ENCODE results near the gene DAPK1.

DAPK1 gene

DNA sequence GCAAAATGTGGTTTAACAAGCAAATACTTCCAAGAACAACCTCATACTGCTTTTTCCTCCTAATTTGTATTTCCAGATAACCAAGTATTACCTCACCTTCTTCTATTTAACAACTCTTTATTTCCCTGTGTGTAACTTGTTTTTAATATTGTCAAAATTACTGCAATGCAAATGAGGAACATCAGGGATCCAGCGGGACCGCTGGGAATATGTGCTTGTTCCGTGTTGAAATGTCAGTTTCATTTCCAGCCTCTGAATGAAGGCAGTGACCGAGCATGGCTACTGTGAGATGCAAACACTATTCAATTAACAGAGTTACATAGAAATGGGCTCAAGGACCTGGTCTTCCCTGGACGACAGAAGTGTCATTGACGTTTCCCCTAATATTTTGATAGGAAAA is 117.5 kb downstream of the DAPK1 start:
- DNase-seq (ENCODE audit: low spot score) = no peak

DNA sequence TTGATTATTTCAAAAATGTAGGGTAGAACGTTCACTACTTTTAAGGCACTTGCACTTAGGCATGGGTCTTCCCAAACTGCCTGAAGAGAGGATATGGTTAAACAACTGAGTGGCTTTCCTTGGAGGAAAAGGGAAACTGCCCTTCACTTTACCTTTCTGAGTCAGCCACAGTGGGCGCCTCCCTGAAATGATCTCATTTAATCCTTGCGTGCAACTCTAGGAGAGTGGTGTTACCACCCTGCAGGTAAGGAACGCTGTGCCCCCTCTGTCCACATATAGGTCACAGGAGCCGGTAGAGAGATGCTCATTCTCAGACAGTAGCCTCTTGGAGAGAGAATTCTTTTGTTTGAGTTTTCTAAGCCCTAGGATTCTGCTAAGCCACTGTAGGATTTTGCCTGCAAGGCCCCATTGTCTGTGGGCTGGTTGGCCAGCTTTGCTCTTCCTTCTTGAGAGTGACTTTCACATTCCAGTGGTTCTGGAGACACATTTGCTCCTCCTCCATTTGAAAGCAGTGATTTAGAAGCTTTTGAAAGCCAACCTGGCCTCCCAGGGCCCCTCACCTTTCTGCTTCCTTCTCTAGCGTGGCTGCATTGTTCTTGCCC is 118.0 kb downstream of the DAPK1 start:
- DNase-seq (ENCODE audit: low spot score) = no peak

DNA sequence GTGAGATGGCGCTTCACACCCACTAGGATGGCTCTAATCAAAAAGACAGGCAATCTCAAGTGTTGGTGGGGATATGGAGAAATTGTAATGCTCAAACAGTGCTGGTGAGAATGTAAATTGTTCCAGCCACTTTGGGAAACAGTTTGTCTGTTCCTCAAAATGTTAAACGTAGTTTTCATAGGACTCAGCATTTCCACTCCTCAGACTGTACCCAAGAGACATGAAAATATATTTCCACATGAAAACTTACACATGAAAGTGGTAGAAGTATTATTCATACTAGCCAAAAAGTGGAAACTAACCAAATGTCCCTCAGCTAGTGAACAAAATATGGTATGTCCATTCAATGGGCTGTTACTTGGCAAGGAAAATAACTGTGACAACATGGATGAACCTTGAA is 120.6 kb downstream of the DAPK1 start:
- DNase-seq (ENCODE audit: low spot score) = no peak

DNA sequence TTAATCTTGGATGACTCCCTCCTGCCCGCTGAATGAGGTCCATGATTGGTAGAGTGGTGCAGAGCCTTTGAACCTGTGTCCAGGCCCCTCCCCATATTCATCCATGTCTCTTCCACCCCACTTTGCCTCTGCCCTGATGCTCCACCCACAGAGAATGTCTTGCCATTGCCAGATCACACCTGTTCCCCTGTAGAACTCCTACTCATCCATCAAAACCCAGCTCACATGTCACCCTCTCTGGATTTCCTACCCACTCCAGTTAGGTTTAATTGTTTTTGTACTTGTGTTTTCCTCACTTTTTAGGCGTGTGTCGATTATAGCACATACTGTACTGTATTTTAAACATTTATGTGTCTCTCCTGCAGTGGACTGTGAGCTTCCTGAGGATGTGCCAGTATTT is 121.3 kb downstream of the DAPK1 start:
- DNase-seq (ENCODE audit: low spot score) = no peak

DNA sequence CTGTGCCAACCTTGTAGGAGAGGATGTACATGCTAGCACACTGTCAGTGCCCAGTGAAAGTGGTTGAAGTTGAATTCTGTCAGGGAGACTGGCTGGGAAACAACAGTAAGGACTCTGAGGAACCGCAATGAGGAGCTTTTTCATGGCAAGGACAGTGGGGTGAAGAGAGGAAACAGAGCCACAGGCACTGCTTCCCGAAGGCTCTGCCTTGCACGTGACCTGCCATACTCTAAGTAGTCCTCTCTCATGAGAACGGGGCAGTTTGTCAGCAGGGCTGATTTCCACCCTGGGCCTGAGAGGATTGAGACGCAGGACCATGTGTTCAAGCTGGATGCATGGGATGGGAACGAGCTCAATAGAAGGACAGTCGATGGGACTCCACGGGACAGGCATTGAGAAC is 121.7 kb downstream of the DAPK1 start:
- DNase-seq (ENCODE audit: low spot score) = no peak

DNA sequence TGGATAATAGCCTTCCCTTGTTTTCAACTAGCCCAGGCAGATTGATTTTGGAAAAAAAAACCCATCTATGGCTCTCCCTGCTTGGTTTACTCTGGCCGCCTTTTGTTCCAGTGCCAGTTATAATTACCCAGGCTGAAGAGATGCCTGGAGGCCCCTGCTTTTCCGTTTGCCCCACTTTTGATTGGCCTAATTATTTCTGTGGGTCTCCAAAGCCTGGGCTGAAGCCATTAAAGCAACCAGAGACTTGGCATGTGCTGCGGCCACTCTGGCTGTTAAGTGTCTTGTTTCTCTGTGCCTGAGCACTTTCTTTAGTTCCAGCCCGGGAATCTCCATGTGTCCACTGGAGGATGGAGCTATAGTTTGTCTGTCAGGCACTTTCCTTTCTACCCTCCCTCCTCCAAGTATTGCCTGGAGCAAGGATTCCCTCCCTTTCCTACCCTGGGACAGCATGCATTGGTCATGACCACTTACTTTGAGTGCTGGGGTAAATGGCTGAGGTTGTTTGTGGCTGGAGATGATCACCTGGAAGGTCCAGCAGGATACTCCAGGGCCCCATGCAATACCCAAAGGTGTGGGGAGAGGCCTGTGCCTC is 123.2 kb downstream of the DAPK1 start:
- DNase-seq (ENCODE audit: low spot score) = no peak

DNA sequence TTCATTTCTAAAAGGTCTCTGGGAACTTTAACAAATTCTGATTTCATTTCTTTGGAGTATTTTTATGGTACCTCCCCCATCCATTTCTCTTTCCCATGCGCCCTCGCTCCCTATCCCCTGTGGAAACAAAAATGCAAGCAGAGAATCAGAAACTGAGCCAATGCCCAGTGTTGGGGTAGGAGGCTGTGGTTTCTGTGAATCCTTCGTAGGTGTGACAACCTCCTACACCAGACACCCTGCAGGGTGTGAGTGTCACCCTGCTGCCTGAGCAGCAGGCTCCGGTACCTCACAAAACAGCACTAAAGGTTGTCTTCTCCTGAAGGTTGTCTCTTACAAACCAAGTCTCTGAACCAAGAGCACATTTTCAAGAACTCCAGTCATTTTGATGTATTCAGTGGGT is 124.4 kb downstream of the DAPK1 start:
- no peak for DNase-seq (ENCODE audit: low spot score)

DNA sequence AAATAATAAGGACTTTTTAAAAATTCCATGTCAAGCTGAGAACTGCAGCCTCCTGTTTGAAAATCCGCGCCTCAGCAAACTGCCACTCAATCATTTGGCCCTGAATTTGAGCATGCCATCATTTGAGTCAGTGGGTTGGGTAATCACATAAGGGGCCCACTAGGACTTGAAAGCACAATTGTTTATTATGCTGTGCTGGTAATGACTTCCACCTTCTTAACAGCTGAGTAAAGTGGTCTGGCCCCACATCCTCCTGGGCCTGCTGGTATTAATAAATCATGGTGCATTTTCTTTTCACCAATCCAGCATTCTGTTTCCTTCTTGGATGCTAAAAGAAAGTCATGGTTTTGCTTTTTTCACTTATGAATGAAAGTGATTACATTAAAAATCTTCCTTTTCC is 125.3 kb downstream of the DAPK1 start:
- no peak for DNase-seq (ENCODE audit: low spot score)

DNA sequence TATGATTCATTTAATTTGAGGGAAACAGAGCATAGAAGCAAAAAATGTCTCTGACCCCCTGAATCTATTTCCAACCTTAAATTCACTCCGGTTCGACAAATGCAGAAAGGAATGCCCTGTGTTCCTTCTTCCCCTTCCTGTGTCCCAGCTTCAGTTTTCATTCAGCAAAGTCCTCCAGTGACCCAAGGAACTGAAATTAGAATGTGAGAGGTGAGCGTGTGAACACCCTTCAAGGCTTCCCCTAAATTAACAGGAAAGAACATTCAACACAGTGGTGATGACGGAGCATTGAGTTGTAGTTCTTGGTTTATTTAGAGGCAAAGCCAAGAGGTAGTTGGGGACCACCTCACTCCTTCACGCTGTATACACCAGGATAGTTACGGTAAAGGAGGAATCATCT is 130.7 kb downstream of the DAPK1 start:
- no peak for DNase-seq (ENCODE audit: low spot score)

DNA sequence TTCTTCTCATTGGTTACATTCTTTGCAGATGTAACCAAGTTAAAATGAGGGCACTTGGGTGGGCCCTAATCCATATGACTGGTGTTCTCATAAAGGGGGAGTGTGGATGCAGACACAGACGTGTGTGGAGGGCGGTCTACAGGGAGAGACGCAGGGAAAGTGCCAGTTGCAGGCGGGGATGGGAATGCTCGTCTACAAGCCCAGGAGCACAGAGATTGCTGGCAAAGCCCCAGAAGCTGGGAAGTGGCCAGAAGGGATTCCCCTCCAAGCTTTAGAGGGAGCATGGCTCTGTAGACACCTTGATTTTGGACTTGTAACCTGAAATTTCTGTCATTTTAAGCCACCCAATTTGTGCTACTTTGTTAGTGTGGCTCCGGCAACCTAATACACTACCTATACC is 131.4 kb downstream of the DAPK1 start:
- DNase-seq (ENCODE audit: low spot score) = no peak

DNA sequence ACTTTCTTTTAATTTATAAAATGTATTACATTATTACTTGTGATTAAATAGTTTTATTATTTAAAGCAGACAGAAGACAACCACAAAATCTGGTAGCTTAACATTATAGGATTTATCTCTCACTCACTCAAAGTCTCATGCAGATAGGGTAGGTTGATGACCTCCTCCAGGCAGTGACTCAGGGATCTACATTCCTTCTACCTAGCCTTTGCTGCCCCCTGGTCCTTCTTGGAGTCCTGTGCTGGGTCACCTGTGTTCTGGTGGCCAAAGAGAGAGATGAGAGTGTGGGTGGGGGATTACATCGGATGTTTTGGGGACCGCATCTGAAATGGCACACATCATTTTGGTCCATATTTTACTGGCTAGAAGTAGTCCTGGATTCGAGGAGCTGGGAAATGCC is 132.6 kb downstream of the DAPK1 start:
- no peak for DNase-seq (ENCODE audit: low spot score)

DNA sequence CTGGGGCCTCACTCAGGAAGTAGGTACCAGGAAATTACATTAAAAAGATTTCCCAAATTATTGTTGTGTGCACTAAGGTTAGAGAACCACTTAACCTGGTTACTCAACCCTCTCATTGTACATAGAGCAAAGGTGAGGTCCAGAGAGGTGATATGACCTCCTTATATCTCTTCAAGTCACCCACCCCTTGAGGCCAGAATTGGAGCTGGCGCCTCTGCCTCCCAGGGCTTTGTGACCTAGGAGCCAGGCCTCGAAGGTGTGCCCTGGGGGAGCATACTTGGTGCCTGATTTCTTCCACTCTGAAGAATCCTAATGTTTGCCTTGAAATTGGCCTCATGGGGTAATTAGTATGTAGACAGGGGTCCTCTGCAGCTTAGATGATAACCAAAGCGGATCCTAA is 133.2 kb downstream of the DAPK1 start:
- no peak for DNase-seq (ENCODE audit: low spot score)

DNA sequence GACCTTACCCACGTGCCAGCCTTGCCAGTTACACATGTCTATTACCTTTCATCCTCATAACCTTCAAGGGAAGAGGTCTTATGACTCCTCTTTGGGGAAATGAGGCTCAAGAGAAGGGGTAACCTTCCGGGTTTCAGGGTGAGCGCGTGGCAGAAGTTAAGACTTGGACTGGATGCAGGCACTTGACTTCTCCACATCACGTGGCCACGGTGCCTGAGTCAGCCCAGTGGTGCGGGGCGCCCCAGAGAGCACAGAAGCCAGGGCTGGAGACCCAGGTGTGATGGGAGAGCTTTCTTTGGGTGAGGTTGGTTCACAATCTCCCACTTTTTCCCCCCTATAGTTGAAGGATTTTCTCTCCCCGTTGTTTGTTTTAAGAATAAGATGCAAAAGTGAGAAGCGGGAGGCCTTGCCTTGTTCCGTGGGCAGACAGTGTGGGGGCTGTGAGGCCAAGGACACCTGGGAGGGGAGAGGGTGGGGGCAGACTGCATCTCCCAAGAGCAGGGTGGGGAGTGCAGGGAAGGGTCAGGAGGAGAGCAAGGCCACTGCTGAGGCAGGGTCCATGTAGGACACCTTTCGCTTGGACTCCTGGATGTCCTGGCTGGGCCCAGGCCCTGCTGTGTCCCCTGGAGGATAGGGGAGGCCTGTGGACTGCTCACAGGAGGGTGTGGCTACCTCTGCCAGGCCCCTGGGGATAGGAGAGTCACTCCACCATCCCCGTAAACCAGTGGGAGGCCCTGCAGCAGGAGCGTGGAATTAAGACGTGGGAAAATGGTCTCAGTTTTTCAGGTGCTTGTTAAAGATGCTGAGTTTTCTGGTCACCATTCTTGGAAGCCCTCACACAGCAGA is 138.2 kb downstream of the DAPK1 start:
- DNase-seq (ENCODE audit: low spot score) = no peak

DNA sequence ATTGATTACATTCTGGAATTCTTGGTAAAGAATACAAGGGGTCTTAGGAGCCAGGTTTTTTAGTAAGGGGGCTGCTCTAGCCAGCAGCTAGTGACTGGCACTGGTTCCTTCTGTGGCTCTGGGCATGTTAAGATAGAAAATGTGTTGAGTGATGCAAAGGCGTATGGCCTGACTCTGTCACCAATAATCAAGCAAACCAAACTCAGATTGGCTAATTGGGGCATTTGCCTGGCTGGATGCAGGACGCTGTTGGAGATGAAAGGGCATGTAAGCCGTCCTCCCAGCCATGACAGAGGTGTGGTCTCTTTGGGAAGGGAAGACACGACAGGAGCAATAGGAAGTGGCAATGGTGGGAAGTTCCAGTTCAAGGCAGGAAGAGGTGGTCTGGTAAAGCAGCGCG is 140.6 kb downstream of the DAPK1 start:
- no peak for DNase-seq (ENCODE audit: low spot score)

DNA sequence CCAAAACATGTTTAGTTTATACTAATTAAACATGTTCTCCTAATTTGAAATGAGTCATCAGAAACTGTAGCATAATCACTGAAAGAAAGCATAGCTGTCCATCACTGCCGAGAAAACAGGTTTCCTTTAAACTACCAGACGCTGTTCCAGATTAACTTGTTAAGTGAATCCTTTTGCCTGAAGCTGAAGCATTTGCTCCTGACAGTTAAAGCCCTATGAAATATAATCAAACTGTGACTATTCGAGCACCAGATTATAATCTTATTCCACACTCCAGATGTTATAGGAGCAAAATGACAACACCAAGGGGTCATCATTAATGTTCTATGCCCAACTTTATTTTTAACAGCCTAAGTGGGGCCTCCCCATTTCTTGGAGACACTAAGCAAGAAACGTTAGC is 142.3 kb downstream of the DAPK1 start:
- no peak for DNase-seq (ENCODE audit: low spot score)

DNA sequence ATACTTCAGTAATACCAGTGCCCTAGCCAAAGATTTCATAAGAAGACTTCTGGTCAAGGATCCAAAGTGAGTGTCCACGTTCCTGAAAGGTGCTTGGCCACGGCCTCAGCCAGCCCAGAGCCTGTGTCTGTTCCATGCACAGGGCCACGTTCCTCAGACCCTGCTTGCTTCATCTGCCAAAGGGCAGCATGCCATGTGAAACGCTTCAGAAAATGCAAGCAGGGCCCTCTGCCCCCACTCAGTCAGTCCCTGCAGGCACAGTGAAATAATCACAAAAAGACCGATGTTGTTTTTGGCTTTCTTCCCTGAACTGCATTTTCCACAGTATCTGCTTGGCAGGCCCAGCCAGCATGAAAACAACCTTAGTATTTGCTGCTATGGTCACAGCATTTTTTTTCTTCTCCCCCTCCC is 142.7 kb downstream of the DAPK1 start:
- DNase-seq (ENCODE audit: low spot score) = no peak

DNA sequence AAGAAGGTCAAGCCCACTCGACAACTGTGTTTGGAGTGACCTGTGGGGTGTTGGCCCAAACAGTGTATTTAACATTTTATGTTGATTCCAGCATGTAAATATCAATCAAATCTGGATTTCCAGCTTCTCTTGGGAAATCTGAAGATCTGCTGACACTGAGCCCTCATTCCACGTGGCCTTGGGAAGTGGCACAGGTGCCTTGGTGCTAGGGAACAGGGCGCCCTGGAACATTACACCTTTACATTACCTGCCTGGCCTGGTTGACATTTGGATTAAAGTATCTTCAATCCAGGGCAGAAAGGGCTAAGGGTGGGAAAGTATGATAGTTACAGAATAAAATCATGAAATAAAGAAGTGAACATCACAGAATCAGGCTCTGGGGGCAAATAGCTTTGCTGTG is 143.4 kb downstream of the DAPK1 start:
- no peak for DNase-seq (ENCODE audit: low spot score)

DNA sequence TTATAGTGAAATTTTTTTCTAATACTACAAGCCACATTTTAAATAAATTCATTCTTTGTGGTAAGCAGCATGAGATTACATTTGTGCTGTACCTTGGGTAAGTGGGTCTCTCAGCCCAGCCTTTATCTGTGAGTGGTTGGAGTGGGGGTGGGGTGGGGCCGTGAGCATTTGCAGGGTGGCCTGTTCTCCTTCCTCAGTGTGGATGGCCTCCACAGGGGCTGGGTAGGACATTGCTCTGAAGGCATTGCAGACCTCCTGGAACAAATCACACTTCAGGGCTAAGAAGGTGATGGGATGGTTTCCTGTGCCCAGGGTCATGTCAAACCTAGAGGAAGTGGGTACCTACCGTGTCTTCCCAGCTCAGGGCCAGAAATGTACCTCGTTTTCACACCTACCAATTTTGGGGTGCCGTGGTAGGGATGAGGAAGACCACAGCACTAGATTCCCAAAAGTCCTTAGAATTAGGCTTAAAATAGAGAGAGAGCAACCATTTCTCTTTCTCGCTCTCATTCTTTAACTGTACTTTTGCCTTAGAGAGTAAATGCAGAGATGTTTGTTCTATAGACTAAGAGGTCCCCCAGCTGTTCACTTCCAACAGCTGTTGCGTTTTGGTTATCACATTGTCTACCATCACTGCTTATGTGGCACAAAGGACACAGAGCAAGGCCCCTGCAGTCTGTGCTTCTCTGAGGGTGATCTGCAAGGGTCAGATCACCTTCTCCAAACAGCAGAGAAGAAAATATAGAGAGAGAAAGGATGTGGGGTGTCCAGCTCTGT is 144.9 kb downstream of the DAPK1 start:
- no peak for DNase-seq (ENCODE audit: low spot score)

DNA sequence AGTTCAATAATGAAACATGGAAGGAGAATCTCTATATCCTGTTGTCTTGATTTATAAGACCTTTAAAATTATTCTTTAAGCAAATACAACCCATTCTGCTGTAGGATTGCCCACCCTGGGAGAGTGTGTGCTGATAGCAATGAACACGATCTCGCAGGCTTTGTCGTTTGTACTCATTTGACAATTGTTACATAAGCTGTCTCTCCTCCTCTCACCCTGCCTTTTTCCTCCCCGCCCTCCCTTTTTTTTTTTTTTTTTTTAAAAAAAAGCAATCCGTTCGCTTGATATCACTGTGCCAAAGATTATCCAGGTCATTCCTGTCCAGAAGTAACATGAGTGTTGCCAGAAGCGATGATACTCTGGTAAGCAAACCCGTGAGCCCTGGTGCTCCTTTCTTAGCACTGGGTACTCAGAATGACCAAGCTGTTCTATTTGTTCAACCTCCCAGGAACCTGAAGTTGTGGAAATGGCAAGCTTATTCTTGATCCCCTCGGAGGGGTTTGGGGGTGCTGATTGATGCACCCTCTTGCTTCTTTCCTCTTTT is 145.5 kb downstream of the DAPK1 start:
- DNase-seq (ENCODE audit: low spot score) = no peak

DNA sequence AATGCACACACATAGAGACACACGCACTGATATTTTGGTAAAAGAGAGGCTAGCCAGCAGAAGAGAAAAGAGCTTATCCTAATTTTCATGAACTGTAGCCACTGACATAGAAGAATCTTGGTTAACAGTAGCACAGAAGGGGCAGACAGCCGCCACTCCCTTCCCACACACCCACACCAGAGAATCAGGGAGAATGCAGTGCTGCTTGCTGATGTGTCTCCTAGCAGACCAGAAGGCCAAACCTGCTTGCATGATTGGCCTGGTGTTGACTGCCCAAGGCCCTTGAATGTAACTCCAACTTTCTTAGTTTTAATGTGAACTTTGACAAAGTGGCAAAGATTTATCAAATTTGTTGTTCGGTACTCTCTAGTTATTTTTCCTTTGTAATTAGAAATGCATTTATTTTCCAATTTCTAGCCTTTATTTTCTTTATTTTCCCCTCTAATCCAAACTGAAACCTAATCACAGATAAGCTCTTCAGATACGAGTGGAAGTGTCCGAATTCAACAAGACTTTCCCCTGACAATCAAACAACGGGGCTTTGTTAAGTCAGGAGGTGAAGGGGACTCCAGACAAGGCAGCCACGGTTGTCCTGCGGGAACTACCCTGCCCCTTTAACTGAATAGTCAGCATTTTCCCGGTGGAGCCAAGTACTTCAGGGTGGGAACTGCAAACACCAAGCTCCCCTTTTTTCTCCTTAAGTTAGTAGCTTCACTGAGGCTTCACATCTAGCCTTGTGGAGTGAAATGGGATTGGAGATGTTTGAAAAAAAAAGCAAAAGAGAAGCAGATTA is 146.3 kb downstream of the DAPK1 start:
- DNase-seq (ENCODE audit: low spot score) = no peak

DNA sequence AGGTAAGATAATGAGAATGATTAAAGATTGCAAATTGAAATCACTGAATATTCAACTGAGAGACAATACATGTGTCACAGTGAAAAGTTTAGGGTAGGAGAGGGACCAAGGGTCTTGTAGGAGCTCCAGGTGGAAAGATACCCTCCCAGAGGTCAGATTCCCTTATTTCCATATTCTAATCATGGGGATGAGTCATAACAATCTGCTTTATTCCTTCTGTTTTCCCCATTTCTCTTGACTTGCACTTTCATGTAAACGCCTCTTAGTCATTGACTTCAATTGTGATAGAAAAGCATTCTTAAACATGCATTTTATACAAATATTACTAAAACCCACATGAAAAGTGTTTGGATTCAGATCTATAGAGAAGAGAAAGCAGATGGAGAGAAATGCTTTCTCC is 147.0 kb downstream of the DAPK1 start:
- DNase-seq (ENCODE audit: low spot score) = no peak

DNA sequence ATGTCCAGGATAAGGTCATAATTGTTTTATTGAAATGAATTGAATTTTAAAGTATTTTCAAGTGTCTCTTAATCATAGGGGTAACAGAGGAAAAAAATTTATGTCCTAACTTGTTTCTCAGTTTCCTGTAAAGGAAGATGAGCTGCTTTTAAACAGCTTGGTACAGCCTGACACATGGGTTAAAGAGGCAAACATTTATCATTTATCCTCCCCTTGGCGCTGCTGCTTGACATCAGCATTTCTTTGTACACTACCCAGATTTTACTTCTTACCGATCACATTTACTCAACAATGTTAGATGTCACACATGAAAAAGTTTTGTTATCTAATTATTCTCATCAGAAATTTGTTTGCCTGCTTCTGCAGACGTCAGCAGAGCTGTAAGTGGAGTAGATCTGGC is 148.9 kb downstream of the DAPK1 start:
- DNase-seq (ENCODE audit: low spot score) = no peak
